HG03354 (cell line): ENCODE results near the gene BCL6.
A peak's percentile ranks its signal among the peaks of the same experiment; 100 is the strongest.

Source experiments
- ATAC-seq: cut with Tn5 transposase; IDR thresholded peaks from one replicate; pipeline ENCODE4 v1.9.1; 2021; ENCODE audit warnings: mild to moderate bottlenecking; ENCODE audit not compliant: unreplicated experiment, poor library complexity, severe bottlenecking

Gene BCL6

GRCh38 chr3:187745201-187746058 lies at the start of gene BCL6:
BCL6 (minus strand) TSS chr3:187745468; CDS start chr3:187733693, 11,775 bp downstream.
- peak; percentile 70 for ATAC-seq

GRCh38 chr3:187794731-187795130 lies 49.5 kb upstream of the BCL6 start:
- no peak for ATAC-seq

- no peak for ATAC-seq
Measured at GRCh38 chr3:187793618-187794017, 48.4 kb upstream of the BCL6 start.

GRCh38 chr3:187792521-187792920 lies 47.3 kb upstream of the BCL6 start:
- no peak for ATAC-seq

GRCh38 chr3:187789872-187790271 lies 44.6 kb upstream of the BCL6 start:
- ATAC-seq: no peak

- no peak for ATAC-seq
Measured at GRCh38 chr3:187788984-187789857, 44.0 kb upstream of the BCL6 start.

GRCh38 chr3:187783098-187783497 lies 37.8 kb upstream of the BCL6 start:
- no peak for ATAC-seq

GRCh38 chr3:187782006-187782405 lies 36.7 kb upstream of the BCL6 start:
- ATAC-seq: no peak

- no peak for ATAC-seq
Measured at GRCh38 chr3:187781001-187781400, 35.7 kb upstream of the BCL6 start.

- no peak for ATAC-seq
Measured at GRCh38 chr3:187778726-187779125, 33.5 kb upstream of the BCL6 start.

GRCh38 chr3:187777331-187777941 lies 32.2 kb upstream of the BCL6 start:
- no peak for ATAC-seq

- ATAC-seq: no peak
Measured at GRCh38 chr3:187775549-187775948, 30.3 kb upstream of the BCL6 start.

GRCh38 chr3:187774185-187774789 lies 29.0 kb upstream of the BCL6 start:
- no peak for ATAC-seq

GRCh38 chr3:187773233-187774184 lies 28.2 kb upstream of the BCL6 start:
- ATAC-seq: peak; percentile 83

GRCh38 chr3:187770224-187770623 lies 25.0 kb upstream of the BCL6 start:
- ATAC-seq: peak; percentile 59

GRCh38 chr3:187769771-187770170 lies 24.5 kb upstream of the BCL6 start:
- no peak for ATAC-seq

- no peak for ATAC-seq
Measured at GRCh38 chr3:187767266-187768012, 22.2 kb upstream of the BCL6 start.

- ATAC-seq: no peak
Measured at GRCh38 chr3:187765342-187765741, 20.1 kb upstream of the BCL6 start.
